Measurements from ENCODE around the gene RNGTT. TPM values are rescaled to one million over a fixed set of nuclear protein-coding genes. Genes with fewer than 3 reads are reported as not detected.

RNGTT gene
- total RNA-seq, 1 experiment from 2014 or later: 25.7 TPM

- no peak for DNase-seq (ENCODE audit: low read depth)
Measured at GRCh38 chr6:88561954-88562315, 401.5 kb downstream of the RNGTT start.

DNA sequence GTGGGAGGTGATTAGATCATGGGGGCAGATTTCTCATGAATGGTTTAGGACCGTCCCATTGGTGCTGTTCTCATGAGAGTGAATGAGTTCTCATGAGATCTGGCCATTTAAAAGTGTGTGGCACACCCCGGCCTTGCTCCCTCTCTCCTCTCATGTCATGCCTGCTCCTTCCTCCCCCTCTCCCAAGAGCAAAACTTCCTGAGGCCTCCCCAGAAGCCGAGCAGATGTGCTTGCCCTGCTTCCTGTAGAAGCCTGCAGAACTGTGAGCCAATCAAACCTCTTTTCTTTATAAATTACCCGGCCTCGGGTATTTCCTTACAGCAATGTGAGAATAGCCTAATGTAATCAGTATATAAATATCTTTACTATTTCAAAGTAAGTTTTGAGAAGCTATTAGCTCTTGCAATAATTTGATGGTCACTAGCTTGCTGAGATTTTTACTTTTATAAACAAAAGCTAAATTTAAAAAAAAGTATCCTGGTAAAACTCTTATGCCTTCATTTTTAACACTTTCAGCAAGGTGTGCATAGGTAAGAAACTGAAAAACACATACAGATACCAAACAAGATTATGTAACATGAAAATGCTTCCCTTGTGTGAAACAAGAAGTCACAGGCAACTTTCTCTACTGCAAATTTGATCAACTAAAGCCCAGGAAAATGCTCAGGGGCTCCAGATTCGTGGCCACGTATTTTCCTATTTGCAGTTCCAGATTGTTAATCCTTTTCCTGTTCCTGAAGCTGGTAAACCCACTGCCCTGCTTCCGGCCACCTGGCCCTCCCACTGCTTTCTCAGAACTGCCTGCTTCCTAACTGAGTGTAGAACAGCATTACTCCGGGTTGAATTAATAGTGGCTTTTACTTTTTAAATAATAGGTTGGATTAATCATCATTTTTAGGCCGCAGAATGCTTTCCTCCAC, 402.1 kb downstream of the RNGTT start:
- DNase-seq (ENCODE audit: low read depth): no peak

Other genes starting within 250 kb of the RNGTT start
- 36.4 and 46.5 TPM in 2 replicates for gene PNRC1, start 117.1 kb upstream of the RNGTT start, total RNA-seq (2014; rRNA removed; shearing (Covaris generic))
- not detected in 2 replicates for gene SRSF12, start 154.5 kb upstream of the RNGTT start, total RNA-seq (2014; rRNA removed; shearing (Covaris generic))
- gene PM20D2, start 182.4 kb upstream of the RNGTT start, total RNA-seq (2014; rRNA removed; shearing (Covaris generic)): 8.1 and 8.7 TPM in 2 replicates